ENCODE data around the gene SPOCK3.
"Not testable (repeated sequence)": the region's sequence is repeated elsewhere in the genome, so short reads cannot be mapped to it uniquely, and the experiment has no call there.

The SPOCK3 gene

GRCh38 chr4:166715748-166716713 is 518.3 kb downstream of the SPOCK3 start:
- H3K4me3 ChIP-seq (ENCODE audit: low read depth, low read length); H3K27me3 ChIP-seq (ENCODE audit: insufficient read depth, low read length); H3K27ac ChIP-seq (ENCODE audit: low read depth, low read length); H2AFZ ChIP-seq (ENCODE audit: low read length, unreplicated experiment); H3K36me3 ChIP-seq (ENCODE audit: insufficient read depth, low read length); H3K4me1 ChIP-seq (ENCODE audit: control insufficient read depth, insufficient read depth, low read length, unreplicated experiment); H3K79me2 ChIP-seq (ENCODE audit: control insufficient read depth, insufficient read depth, low read length, unreplicated experiment): not testable (repeated sequence)

- H2AFZ ChIP-seq (ENCODE audit: low read length, unreplicated experiment) = no peak overlapping the region
- H3K4me1 ChIP-seq (ENCODE audit: control insufficient read depth, insufficient read depth, low read length, unreplicated experiment) = no peaks in the 10 kb centered on the region
- H3K36me3 ChIP-seq (ENCODE audit: insufficient read depth, low read length) = no peaks in the 10 kb centered on the region
- no peak overlapping the region for H3K27ac ChIP-seq (ENCODE audit: low read depth, low read length)
- H3K4me3 ChIP-seq (ENCODE audit: low read depth, low read length) = no peak overlapping the region
- no peaks in the 10 kb centered on the region for H3K27me3 ChIP-seq (ENCODE audit: insufficient read depth, low read length)
- H3K79me2 ChIP-seq (ENCODE audit: control insufficient read depth, insufficient read depth, low read length, unreplicated experiment) = no peaks in the 10 kb centered on the region
Measured at GRCh38 chr4:166700592-166700991, 533.7 kb downstream of the SPOCK3 start.

- Histone ChIP-seq H3K4me1 (ENCODE audit: control insufficient read depth, insufficient read depth, low read length, unreplicated experiment) (no peaks in the 10 kb centered on the region), H3K36me3 (ENCODE audit: insufficient read depth, low read length) (no peaks in the 10 kb centered on the region), H2AFZ (ENCODE audit: low read length, unreplicated experiment) (no peak overlapping the region), H3K4me3 (ENCODE audit: low read depth, low read length) (no peak overlapping the region), H3K79me2 (ENCODE audit: control insufficient read depth, insufficient read depth, low read length, unreplicated experiment) (no peaks in the 10 kb centered on the region), H3K27me3 (ENCODE audit: insufficient read depth, low read length) (peaks cover 44% of the 10 kb centered on the region), H3K27ac (ENCODE audit: low read depth, low read length) (no peak overlapping the region)
Measured at GRCh38 chr4:166688835-166689234, 545.5 kb downstream of the SPOCK3 start.

GRCh38 chr4:166687828-166688227 is 546.5 kb downstream of the SPOCK3 start:
- H3K79me2 ChIP-seq (ENCODE audit: control insufficient read depth, insufficient read depth, low read length, unreplicated experiment) = no peaks in the 10 kb centered on the region
- H3K27ac ChIP-seq (ENCODE audit: low read depth, low read length) = no peak overlapping the region
- no peak overlapping the region for H3K4me3 ChIP-seq (ENCODE audit: low read depth, low read length)
- H2AFZ ChIP-seq (ENCODE audit: low read length, unreplicated experiment) = no peak overlapping the region
- no peaks in the 10 kb centered on the region for H3K36me3 ChIP-seq (ENCODE audit: insufficient read depth, low read length)
- H3K4me1 ChIP-seq (ENCODE audit: control insufficient read depth, insufficient read depth, low read length, unreplicated experiment) = no peaks in the 10 kb centered on the region
- H3K27me3 ChIP-seq (ENCODE audit: insufficient read depth, low read length) = peaks cover 54% of the 10 kb centered on the region

Data from ACC112 (cell line).